ENCODE results near the gene ALPP.

- no peak for TF ChIP-seq SIN3A (IDR thresholded peaks at IDR 0.05; ENCODE audit: borderline replicate concordance, low read depth, low read length)
- TF ChIP-seq, protein P1, sequence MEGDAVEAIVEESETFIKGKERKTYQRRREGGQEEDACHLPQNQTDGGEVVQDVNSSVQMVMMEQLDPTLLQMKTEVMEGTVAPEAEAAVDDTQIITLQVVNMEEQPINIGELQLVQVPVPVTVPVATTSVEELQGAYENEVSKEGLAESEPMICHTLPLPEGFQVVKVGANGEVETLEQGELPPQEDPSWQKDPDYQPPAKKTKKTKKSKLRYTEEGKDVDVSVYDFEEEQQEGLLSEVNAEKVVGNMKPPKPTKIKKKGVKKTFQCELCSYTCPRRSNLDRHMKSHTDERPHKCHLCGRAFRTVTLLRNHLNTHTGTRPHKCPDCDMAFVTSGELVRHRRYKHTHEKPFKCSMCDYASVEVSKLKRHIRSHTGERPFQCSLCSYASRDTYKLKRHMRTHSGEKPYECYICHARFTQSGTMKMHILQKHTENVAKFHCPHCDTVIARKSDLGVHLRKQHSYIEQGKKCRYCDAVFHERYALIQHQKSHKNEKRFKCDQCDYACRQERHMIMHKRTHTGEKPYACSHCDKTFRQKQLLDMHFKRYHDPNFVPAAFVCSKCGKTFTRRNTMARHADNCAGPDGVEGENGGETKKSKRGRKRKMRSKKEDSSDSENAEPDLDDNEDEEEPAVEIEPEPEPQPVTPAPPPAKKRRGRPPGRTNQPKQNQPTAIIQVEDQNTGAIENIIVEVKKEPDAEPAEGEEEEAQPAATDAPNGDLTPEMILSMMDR (IDR thresholded peaks at IDR 0.05): no peak
- TF ChIP-seq ELF1 (IDR thresholded peaks at IDR 0.05): no peak
- no peak for TF ChIP-seq RCOR1 (IDR thresholded peaks at IDR 0.05; ENCODE audit: low read length)
These were observed 48.9 kb upstream of the ALPP start for GRCh38 chr2:232329716-232330067.
